ENCODE data around the gene KLC4.
"Not testable (repeated sequence)": the region's sequence is repeated elsewhere in the genome, so short reads cannot be mapped to it uniquely, and the experiment has no call there.

Gene KLC4

GRCh38 chr6:43037197-43037596 is 22.2 kb upstream of the KLC4 start:
- no peak for DNase-seq

GRCh38 chr6:43037706-43038105 is 21.7 kb upstream of the KLC4 start:
- no peak for DNase-seq

GRCh38 chr6:43038727-43039126 is 20.7 kb upstream of the KLC4 start:
- DNase-seq: no peak

- no peak for DNase-seq
These were observed 18.7 kb upstream of the KLC4 start for GRCh38 chr6:43040542-43041257.

- not testable (repeated sequence) for DNase-seq
These were observed 18.0 kb upstream of the KLC4 start for GRCh38 chr6:43041475-43041874.

- no peak for DNase-seq
These were observed 16.1 kb upstream of the KLC4 start for GRCh38 chr6:43043310-43043709.

GRCh38 chr6:43045371-43045930 is 14.0 kb upstream of the KLC4 start:
- DNase-seq: no peak

- DNase-seq: no peak
These were observed 11.4 kb upstream of the KLC4 start for GRCh38 chr6:43047998-43048397.

GRCh38 chr6:43050981-43051380 is 8.4 kb upstream of the KLC4 start:
- DNase-seq: no peak

GRCh38 chr6:43052225-43052841 is 7.1 kb upstream of the KLC4 start:
- no peak for DNase-seq

- DNase-seq: no peak
These were observed 6.4 kb upstream of the KLC4 start for GRCh38 chr6:43052842-43053544.

DNA sequence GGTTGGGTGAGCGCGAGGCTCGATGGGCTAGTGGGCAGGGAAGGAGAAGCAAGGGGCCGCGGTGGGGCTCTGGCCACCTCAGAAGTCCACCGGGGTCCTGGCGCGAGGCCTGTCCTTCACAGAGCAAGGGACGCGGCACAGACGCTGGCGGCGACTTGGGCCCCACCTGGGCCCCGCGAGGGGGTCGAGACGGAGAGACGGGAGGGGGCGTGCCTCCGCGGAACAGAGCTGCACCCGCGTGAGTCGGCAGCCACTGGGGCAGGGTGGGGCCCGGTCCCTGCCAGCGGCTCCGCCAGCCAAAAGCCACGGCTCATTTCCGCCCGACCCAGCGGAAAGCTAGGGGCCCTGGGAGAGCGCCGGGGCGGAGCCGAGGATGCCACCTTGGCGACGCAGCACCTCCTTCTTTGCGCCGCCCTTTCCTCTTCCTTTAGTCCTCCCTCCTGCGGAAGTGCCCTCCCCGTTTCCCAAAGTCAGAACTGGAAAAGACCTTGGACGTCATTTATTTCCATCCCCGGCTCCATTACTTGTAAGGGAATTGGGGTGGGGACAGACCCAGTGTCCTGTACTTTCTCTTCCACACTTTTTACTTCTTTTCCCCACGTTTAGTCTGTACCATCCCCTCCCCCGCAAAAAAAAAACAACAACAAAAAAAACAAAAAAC is 5.8 kb upstream of the KLC4 start, which contains the start of gene CUL7:
TSS of gene CUL7 (minus strand) at position 307 of the 661 bp plus-strand sequence. CDS start 1,063 bp downstream, outside the sequence.
- DNase-seq: peak; percentile 94

DNA sequence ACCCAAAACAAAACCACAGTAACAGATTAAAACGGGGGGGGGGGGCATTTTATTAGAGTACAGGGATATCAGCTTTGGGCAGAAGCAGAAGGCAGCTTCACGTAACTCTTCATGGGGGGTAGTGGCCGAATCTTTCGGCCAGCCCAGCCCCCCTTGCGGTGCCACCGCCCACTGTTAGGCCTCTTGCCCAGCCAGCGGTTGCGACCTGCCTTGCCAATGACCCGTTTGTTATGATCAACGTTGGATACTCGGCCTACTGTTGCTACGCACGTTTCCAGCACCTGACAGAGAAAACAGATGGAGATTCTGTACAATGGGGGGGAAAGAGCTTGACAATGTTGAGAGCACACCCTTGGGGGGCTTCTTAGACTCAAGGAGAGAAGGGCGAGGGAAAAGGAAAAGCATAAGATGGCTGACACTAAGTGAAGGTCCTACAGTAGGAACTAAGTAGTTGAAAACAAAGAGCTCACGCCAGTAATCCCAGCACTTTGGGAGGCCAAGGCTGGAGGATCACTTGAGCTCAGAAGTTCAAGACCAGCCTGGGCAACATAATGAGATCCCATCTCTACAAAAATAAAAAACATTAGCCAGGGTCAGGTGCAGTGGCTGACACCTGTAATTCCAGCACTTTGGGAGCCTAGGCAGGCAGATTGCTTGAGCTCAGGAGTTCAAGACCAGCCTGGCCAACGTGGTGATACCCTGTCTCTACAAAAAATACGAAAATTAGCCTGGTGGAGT is 5.1 kb upstream of the KLC4 start:
- DNase-seq: no peak

DNA sequence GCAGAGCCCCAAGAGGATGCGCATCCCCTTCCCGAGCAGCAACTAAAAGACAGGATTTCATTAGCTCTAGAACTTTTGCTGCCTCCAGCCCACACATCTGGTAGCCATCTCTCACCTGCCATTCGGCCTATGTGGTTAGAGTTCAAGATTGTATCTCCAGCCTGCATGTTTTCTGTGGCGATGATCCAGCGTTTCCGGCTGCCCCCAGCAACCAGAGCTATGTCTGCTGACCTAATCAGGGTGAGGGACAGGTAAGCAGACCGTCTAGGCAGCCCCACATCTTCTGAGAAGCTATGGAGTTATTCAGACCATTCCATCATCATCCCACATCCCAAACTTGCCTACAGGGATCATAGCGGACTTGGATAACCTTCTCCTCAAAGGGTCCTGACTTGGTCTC is 3.5 kb upstream of the KLC4 start:
- DNase-seq: no peak

- no peak for DNase-seq
These were observed 900 bp upstream of the KLC4 start for GRCh38 chr6:43058531-43058930.

DNA sequence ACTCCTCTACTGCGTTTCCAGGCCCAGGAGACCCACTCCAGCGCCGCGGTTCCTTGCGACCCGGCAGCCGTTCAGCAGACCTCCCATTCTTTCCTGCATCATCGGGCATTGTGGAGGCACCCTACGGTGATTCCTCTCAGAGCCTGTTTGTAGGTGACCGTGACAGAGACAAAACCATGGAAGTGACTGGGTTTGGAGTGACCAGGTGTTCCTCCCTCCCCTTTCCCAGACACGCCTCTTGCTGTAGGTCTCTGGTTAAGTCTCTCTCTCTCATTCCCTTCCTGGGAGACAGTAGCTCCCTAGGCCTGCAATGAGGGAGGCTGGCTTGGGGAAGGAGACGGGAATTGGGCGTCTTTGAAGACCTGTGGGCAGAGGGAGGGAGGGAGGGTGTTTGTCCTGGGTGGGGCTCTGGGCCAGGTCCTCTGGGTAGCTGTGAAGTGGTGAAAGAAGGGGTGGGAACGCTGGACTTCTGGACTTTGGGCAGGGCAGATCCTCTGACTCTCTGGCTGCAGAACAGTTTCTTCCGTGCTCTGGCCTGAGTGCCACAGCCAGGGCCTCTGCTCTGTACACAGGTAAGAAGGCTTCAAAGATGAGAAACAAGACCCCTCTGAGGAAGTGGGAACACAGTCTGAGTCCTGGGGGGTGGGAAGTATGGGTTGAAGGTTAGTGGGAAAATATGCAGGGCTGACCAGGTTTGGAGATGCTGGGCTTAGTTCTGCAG is 763 bp downstream of the KLC4 start:
- peak; percentile 31 for DNase-seq

- DNase-seq: no peak
These were observed 1.6 kb downstream of the KLC4 start for GRCh38 chr6:43060755-43061633.

- no peak for DNase-seq
These were observed 2.4 kb downstream of the KLC4 start for GRCh38 chr6:43061861-43062260.

- no peak for DNase-seq
These were observed 3.4 kb downstream of the KLC4 start for GRCh38 chr6:43062818-43063217.

- DNase-seq: peak; percentile 46
These were observed 10.7 kb downstream of the KLC4 start for GRCh38 chr6:43070028-43070632.
